H1 (cell line): ENCODE measurements around the gene ZNF394. TPM values are rescaled to one million over a fixed set of nuclear protein-coding genes. Genes with fewer than 3 reads are reported as not detected.
A peak's percentile ranks its signal among the peaks of the same experiment; 100 is the strongest.

ENCODE experiments used
- CTCF ChIA-PET: fragments of 300-600 bp; sonication (Branson Sonifier 250); formaldehyde crosslinking; loops from one replicate; lab custom pipeline; 2021; ENCODE audit not compliant: partially characterized antibody; lab: Charles Lee
- POLR2A ChIA-PET: fragments of 300-600 bp; sonication (Branson Sonifier 250); formaldehyde crosslinking; loops from one replicate; lab custom pipeline; 2021; ENCODE audit warnings: inconsistent platforms; ENCODE audit not compliant: partially characterized antibody; lab: Charles Lee
- DNase-seq, 2 experiments: peaks; one replicate each; pipeline versions ENCODE4 v3.0.0 to v3.0.0-alpha.2; 2010 to 2022; ENCODE audit warnings: low spot score in 2 of 2, low read depth in 1 of 2, mixed read lengths in 1 of 2
- FAIRE-seq: peaks from 2 replicates; lab custom pipeline; 2011; peaks lifted over from hg19 to GRCh38; lab: Jason Lieb, UNC
- H2AFZ ChIP-seq: 2 replicates; pipeline ENCODE4 v1.8.1; 2012; ENCODE audit warnings: low read length, inconsistent platforms
- H2AK5ac ChIP-seq: 2 replicates; pipeline ENCODE4 v1.6.1; 2013; ENCODE audit warnings: low read depth, low read length
- H2BK120ac ChIP-seq: replicated peaks from 2 replicates; pipeline ENCODE3; 2013; ENCODE audit warnings: low read depth, low read length, inconsistent platforms
- H2BK12ac ChIP-seq: 2 replicates; pipeline ENCODE4 v1.6.1; 2013; ENCODE audit warnings: low read depth, low read length
- H2BK15ac ChIP-seq: 2 replicates; pipeline ENCODE4 v1.6.1; 2013; ENCODE audit warnings: low read length
- H2BK20ac ChIP-seq: 2 replicates; pipeline ENCODE4 v1.6.1; 2013; ENCODE audit warnings: low read length
- H2BK5ac ChIP-seq: 2 replicates; pipeline ENCODE4 v1.6.1; 2013; ENCODE audit warnings: low read depth, low read length
- H3K14ac ChIP-seq: 2 replicates; pipeline ENCODE4 v1.6.1; 2013; ENCODE audit warnings: inconsistent platforms; ENCODE audit not compliant: insufficient read length
- H3K18ac ChIP-seq: 2 replicates; pipeline ENCODE4 v1.6.1; 2013; ENCODE audit warnings: low read length; ENCODE audit errors: extremely low read depth
- H3K23ac ChIP-seq: 2 replicates; pipeline ENCODE4 v1.6.1; 2013; ENCODE audit warnings: inconsistent platforms; ENCODE audit not compliant: insufficient read length
- H3K23me2 ChIP-seq: 2 replicates; pipeline ENCODE4 v1.6.1; 2013; ENCODE audit warnings: low read depth, low read length
- H3K27ac ChIP-seq: 2 replicates; pipeline ENCODE4 v1.6.1; 2011; ENCODE audit warnings: low read depth, low read length, inconsistent platforms
- H3K27me3 ChIP-seq, 4 experiments: replicated peaks in 1 of 4; 1 replicate in 1 of 4; 2 replicates in 3 of 4; pipeline versions ENCODE4 v1.6.1 to v1.8.1; 2011 to 2013; ENCODE audit warnings: low read length in 3 of 4, mild to moderate bottlenecking in 3 of 4, inconsistent platforms in 2 of 4, mixed read lengths in 2 of 4, moderate library complexity in 1 of 4; ENCODE audit not compliant: control insufficient read depth in 3 of 4, insufficient read depth in 3 of 4; ENCODE audit errors: extremely low read depth in 1 of 4
- H3K36me3 ChIP-seq, 4 experiments: 2 replicates each; pipeline versions ENCODE4 v1.6.1 to v1.8.1; 2011 to 2013; ENCODE audit warnings: mild to moderate bottlenecking in 4 of 4, low read length in 3 of 4, moderate library complexity in 2 of 4, control low read depth in 1 of 4, inconsistent platforms in 1 of 4; ENCODE audit not compliant: insufficient read depth in 4 of 4, control insufficient read depth in 2 of 4
- H3K4ac ChIP-seq: replicated peaks from 2 replicates; pipeline ENCODE3; 2013; ENCODE audit warnings: low read length, low read depth, mixed read lengths, inconsistent platforms; ENCODE audit not compliant: insufficient read length
- H3K4me1 ChIP-seq, 4 experiments: replicated peaks in 1 of 4; 1 replicate in 1 of 4; 2 replicates in 3 of 4; pipeline versions ENCODE4 v1.6.1 to v1.8.1; 2011 to 2013; ENCODE audit warnings: low read length in 3 of 4, inconsistent platforms in 2 of 4, mixed read lengths in 1 of 4; ENCODE audit not compliant: insufficient read depth in 4 of 4, control insufficient read depth in 3 of 4
- H3K4me2 ChIP-seq, 2 experiments: 2 replicates each; pipeline versions ENCODE4 v1.6.1 to v1.8.1; 2011 to 2013; ENCODE audit warnings: low read depth in 2 of 2, low read length in 2 of 2, control low read depth in 1 of 2, inconsistent platforms in 1 of 2, mild to moderate bottlenecking in 1 of 2; ENCODE audit not compliant: insufficient read depth in 1 of 2
- H3K4me3 ChIP-seq, 4 experiments: fragments of 200-600, 300-600 bp in 1 of 4; sonication (generic), shearing (Covaris generic), sonication (Bioruptor Twin) in 1 of 4; 2 replicates each; pipeline versions ENCODE4 v1.5.1 to v1.8.1; 2011 to 2016; ENCODE audit warnings: low read length in 4 of 4, low read depth in 3 of 4, control low read depth in 2 of 4, inconsistent platforms in 2 of 4, mild to moderate bottlenecking in 2 of 4, mixed read lengths in 1 of 4, moderate library complexity in 1 of 4; ENCODE audit not compliant: insufficient read depth in 2 of 4; ENCODE audit errors: extremely low read depth in 1 of 4
- H3K56ac ChIP-seq: replicated peaks from 2 replicates; pipeline ENCODE3; 2013; ENCODE audit warnings: low read depth, mild to moderate bottlenecking, mixed read lengths, low read length, inconsistent platforms; ENCODE audit not compliant: insufficient read length
- H3K79me1 ChIP-seq: 2 replicates; pipeline ENCODE4 v1.6.1; 2013; ENCODE audit warnings: low read depth, low read length, control low read depth
- H3K79me2 ChIP-seq, 2 experiments: 2 replicates each; pipeline versions ENCODE4 v1.6.1 to v1.8.1; 2012 to 2013; ENCODE audit warnings: low read length in 2 of 2, mild to moderate bottlenecking in 2 of 2, inconsistent platforms in 1 of 2; ENCODE audit not compliant: insufficient read depth in 2 of 2, control insufficient read depth in 1 of 2
- H3K9ac ChIP-seq, 4 experiments: replicated peaks in 1 of 4; 1 replicate in 1 of 4; 2 replicates in 3 of 4; pipeline versions ENCODE4 v1.6.1 to v1.8.1; 2011 to 2013; ENCODE audit warnings: low read depth in 3 of 4, low read length in 3 of 4, control low read depth in 2 of 4, mild to moderate bottlenecking in 2 of 4, moderate library complexity in 2 of 4, inconsistent platforms in 1 of 4; ENCODE audit errors: extremely low read depth in 1 of 4
- H3K9me3 ChIP-seq, 2 experiments: 2 replicates each; pipeline versions ENCODE4 v1.6.1 to v1.8.1; 2012 to 2013; ENCODE audit warnings: mild to moderate bottlenecking in 2 of 2, moderate library complexity in 2 of 2, control low read depth in 1 of 2, inconsistent platforms in 1 of 2, low read depth in 1 of 2, low read length in 1 of 2, mixed read lengths in 1 of 2; ENCODE audit not compliant: insufficient read depth in 2 of 2
- H4K20me1 ChIP-seq, 2 experiments: replicated peaks in 1 of 2; 2 replicates each; pipeline versions ENCODE3 to v1.8.1; 2011 to 2013; ENCODE audit warnings: inconsistent platforms in 2 of 2, low read length in 2 of 2, mild to moderate bottlenecking in 1 of 2; ENCODE audit not compliant: insufficient read depth in 2 of 2, control insufficient read depth in 1 of 2
- H4K5ac ChIP-seq: 2 replicates; pipeline ENCODE4 v1.6.1; 2013; ENCODE audit warnings: low read length, low read depth, mixed read lengths, inconsistent platforms; ENCODE audit not compliant: insufficient read length
- H4K8ac ChIP-seq: 2 replicates; pipeline ENCODE4 v1.8.0; 2013; ENCODE audit warnings: mild to moderate bottlenecking, moderate library complexity, low read length, inconsistent platforms; ENCODE audit not compliant: insufficient read depth; ENCODE audit errors: extremely low read depth
- H4K91ac ChIP-seq: replicated peaks from 2 replicates; pipeline ENCODE3; 2013; ENCODE audit warnings: low read length, mixed read lengths, inconsistent platforms; ENCODE audit not compliant: insufficient read length
- POLR2A ChIP-seq, 2 experiments: IDR thresholded peaks; 1 replicate in 1 of 2; 2 replicates in 1 of 2; pipeline ENCODE4 v1.6.1; 2011; ENCODE audit warnings: low read depth in 2 of 2, low read length in 2 of 2, mild to moderate bottlenecking in 2 of 2; ENCODE audit errors: control extremely low read depth in 1 of 2
- WGBS, 2 experiments: shearing (Covaris generic) in 1 of 2; methylation state at CpG; one replicate each; pipeline versions ENCODE4 v1.1.6 to v1.1.7; 2013 to 2015; ENCODE audit warnings: low lambda C conversion rate in 2 of 2, mixed read lengths in 2 of 2, inconsistent platforms in 1 of 2, low coverage in 1 of 2, missing lambda C conversion rate in 1 of 2; ENCODE audit not compliant: insufficient replicate concordance in 2 of 2, insufficient coverage in 1 of 2, insufficient read length in 1 of 2; ENCODE audit errors: extremely low coverage in 1 of 2, missing lambda C conversion rate in 1 of 2; 5-methylcytosine and 5-hydroxymethylcytosine counted together
- polyA plus RNA-seq, 7 experiments: library from polyadenylated mRNA; depleted of rRNA in 3 of 7; stranded (reverse) in 5 of 7; unstranded in 2 of 7; fragments of >200 nt in 5 of 7; fragments of 200-250 nt in 2 of 7; gene quantifications; 1 replicate in 5 of 7; 2 replicates in 1 of 7; 4 replicates in 1 of 7; pipeline versions ENCODE4 v1.2.1 to v1.2.3, GENCODE V29; 2011 to 2013; ENCODE audit warnings: missing spikeins in 2 of 7, mixed read lengths in 2 of 7
- total RNA-seq: library from RNA; stranded (reverse); fragmentation: NEBNext Ultra II Directional; extraction: Animal tissue kit (Norgen Biotek cat#: 25700); gene quantifications from 2 replicates; pipeline ENCODE4 v1.2.1, GENCODE V29; 2021
- TF ChIP-seq, protein P1 (sequence below): IDR thresholded peaks from 2 replicates; pipeline ENCODE4 v1.6.1; 2012; ENCODE audit warnings: inconsistent platforms
- TF ChIP-seq, protein P2 (sequence below), 3 experiments: IDR thresholded peaks; 1 replicate in 2 of 3; 2 replicates in 1 of 3; pipeline versions ENCODE4 v1.5.1 to v1.6.1; 2011; ENCODE audit warnings: low read length in 3 of 3, mild to moderate bottlenecking in 3 of 3, inconsistent platforms in 2 of 3, low read depth in 1 of 3, moderate library complexity in 1 of 3; ENCODE audit not compliant: insufficient read depth in 1 of 3; ENCODE audit errors: control extremely low read depth in 1 of 3

The ZNF394 gene
- total and polyA plus RNA-seq, 2 of the 8 experiments (the other 6 are each of a cell fraction or from before 2014, with no cell fraction given), result 6.6 to 19.3 TPM

DNA sequence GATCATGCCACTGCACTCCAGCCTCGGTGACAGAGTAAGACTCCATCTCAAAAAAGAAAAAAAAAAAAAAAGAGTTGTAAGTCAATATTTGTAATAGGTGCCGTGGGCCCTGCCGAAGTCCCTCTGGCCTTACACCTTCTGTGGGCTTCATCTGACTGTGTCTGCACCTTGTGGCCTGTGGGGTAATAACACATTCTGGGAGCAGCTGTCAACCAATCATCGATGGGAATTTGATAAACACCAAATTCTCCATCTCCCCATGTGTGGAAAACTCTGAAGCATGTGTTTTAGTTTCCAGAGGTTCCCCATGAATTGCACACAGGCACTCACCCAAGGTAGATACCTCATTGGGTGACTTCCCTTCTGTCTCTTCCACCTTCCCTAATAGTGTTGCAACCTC lies 10.8 kb downstream of the ZNF394 start:
- no peak overlapping the region for H2BK20ac ChIP-seq
- H3K23ac ChIP-seq, result no peak overlapping the region
- H3K4ac ChIP-seq, result no peak overlapping the region
- ChIA-PET POLR2A (interaction anchor here (0.6 to 1.9 kb wide), 6 partner anchors 11 to 128 kb away, joined by 3 to 8 read pairs (median 3); partner anchors contain the start of genes ZNF394 and ZSCAN25), CTCF (interaction anchor here (0.7 to 1.5 kb wide), 6 partner anchors 11 to 488 kb away, joined by 3 to 4 read pairs (median 3); partner anchors contain the start of genes ZNF394 and ZSCAN25)
- H3K4me1 ChIP-seq, result no peaks in the 10 kb centered on the region
- H3K14ac ChIP-seq, result no peak overlapping the region
- H3K4me2 ChIP-seq, result no peak overlapping the region
- peaks cover 0 to 1% of the 10 kb centered on the region in 2 experiments for H4K20me1 ChIP-seq
- no peak overlapping the region for H3K9ac ChIP-seq
- no peak overlapping the region for H2AFZ ChIP-seq
- no peak overlapping the region for H4K8ac ChIP-seq
- no peaks in the 10 kb centered on the region for H3K23me2 ChIP-seq
- no peak overlapping the region for H3K18ac ChIP-seq
- no peak overlapping the region for H3K27ac ChIP-seq
- no peaks in the 10 kb centered on the region for H3K79me1 ChIP-seq
- no peak overlapping the region for H2BK12ac ChIP-seq
- DNase-seq (no peak), FAIRE-seq (no peak)
- H3K79me2 ChIP-seq, result no peaks in the 10 kb centered on the region
- H4K5ac ChIP-seq, result no peak overlapping the region
- H3K4me3 ChIP-seq, result no peak overlapping the region
- no peak overlapping the region for H4K91ac ChIP-seq
- 84% methylated on average over 4 of the region's 4 CpGs; no CpG with 5 or more reads in 1 of the 2 experiments for WGBS, 2 experiments
- peaks cover 4 to 24% (median 13%) of the 10 kb centered on the region in 4 experiments; a peak in 7 of 8 replicates for H3K36me3 ChIP-seq
- no peaks in the 10 kb centered on the region for H3K27me3 ChIP-seq
- no peak overlapping the region for H2AK5ac ChIP-seq
- H2BK120ac ChIP-seq, result no peak overlapping the region
- H3K9me3 ChIP-seq, result peaks cover 10 to 13% of the 10 kb centered on the region in 2 experiments
- H2BK15ac ChIP-seq, result no peak overlapping the region
- no peak overlapping the region for H2BK5ac ChIP-seq
- H3K56ac ChIP-seq, result no peak overlapping the region
- TF ChIP-seq, protein P1, sequence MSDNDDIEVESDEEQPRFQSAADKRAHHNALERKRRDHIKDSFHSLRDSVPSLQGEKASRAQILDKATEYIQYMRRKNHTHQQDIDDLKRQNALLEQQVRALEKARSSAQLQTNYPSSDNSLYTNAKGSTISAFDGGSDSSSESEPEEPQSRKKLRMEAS, result 0 out of 2 replicates have a peak, but pooled peaks have one; percentile 31
- TF ChIP-seq, protein P2, sequence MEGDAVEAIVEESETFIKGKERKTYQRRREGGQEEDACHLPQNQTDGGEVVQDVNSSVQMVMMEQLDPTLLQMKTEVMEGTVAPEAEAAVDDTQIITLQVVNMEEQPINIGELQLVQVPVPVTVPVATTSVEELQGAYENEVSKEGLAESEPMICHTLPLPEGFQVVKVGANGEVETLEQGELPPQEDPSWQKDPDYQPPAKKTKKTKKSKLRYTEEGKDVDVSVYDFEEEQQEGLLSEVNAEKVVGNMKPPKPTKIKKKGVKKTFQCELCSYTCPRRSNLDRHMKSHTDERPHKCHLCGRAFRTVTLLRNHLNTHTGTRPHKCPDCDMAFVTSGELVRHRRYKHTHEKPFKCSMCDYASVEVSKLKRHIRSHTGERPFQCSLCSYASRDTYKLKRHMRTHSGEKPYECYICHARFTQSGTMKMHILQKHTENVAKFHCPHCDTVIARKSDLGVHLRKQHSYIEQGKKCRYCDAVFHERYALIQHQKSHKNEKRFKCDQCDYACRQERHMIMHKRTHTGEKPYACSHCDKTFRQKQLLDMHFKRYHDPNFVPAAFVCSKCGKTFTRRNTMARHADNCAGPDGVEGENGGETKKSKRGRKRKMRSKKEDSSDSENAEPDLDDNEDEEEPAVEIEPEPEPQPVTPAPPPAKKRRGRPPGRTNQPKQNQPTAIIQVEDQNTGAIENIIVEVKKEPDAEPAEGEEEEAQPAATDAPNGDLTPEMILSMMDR (IDR thresholded peaks at IDR 0.05; ENCODE audit: control extremely low read depth in 1 of 3, insufficient read depth in 1 of 3, low read depth in 1 of 3, low read length in 3 of 3), result peak in 1 of 3 experiments; percentile 18; a peak in 1 of 4 replicates
- no peak for TF ChIP-seq POLR2A (IDR thresholded peaks at IDR 0.05; ENCODE audit: control extremely low read depth in 1 of 2, low read depth in 2 of 2, low read length in 2 of 2)
